Heart left ventricle (tissue), 13 donors: ENCODE data around the gene GNAO1.

Experiments
- POLR2A ChIP-seq, 2 donors: fragments of 450-650 bp; IDR thresholded peaks; one replicate each; pipeline ENCODE4 v1.6.1; 2017; ENCODE audit warnings: antibody characterized with exemption in 2 of 2, mild to moderate bottlenecking in 2 of 2, moderate library complexity in 2 of 2
- TF ChIP-seq, protein P1 (sequence below), 12 donors: fragments of 200-600 bp; sonication (generic) in 4 of 12; IDR thresholded peaks; one replicate each; pipeline versions ENCODE4 v1.5.0 to v1.8.0; 2018 to 2022; ENCODE audit warnings: antibody characterized with exemption in 12 of 12, mild to moderate bottlenecking in 5 of 12
- donor health status: ischemic (EF 13 %, LVEDD 7.1; RV severe dilation, severe dysfunction).
- donor health status: DM: no; HTN: yes; CAD: no.
- donor health status: DM: no; HTN: no; CAD: no.
- donor health status: ischemic (EF 25% LVEDD 6.9; RV normal size, moderate dysfunction).
- donor health status: ischemic (EF 25% LVEDD 5.7; RV mildly dilated, moderate dysfunction).
- donor health status: ischemic (EF 35%, LVEDD 5.7; RV mildly dilated, moderate dysfunction).
- donor health status: nonischemic (EF 11% LVEDD 7.7; RV severe dilation, severe dysfunction).
- donor health status: DM: yes; HTN: yes; CAD: no.
- donor health status: PGD.
- donor health status: ischemic (EF 29% LVEDD 5.4; RV normal size, mild dysfunction).
- donor health status: nonischemic (EF 23%, LVEDD 6.1; RV moderate dilation, normal function).

DNA sequence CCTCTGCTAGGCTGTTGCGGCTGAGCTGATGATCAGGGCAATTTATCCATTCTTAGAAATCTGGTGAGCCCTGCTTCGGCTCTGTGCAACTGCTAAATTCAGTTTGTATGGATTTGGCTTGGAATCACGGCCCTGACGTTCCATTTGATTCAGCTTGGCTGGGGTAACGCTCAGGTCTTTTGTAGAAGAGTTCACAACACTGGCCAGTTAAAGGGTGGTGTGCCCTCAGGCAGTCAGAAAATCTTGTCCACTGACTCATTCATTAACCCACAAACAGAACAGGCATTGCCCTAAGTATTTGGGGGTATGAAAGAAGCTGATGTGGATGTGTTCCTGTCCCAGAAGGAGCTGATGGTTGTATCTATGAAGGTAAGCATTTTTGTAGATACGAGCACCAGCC lies 53.9 kb downstream of the GNAO1 start:
- TF ChIP-seq, protein P1, sequence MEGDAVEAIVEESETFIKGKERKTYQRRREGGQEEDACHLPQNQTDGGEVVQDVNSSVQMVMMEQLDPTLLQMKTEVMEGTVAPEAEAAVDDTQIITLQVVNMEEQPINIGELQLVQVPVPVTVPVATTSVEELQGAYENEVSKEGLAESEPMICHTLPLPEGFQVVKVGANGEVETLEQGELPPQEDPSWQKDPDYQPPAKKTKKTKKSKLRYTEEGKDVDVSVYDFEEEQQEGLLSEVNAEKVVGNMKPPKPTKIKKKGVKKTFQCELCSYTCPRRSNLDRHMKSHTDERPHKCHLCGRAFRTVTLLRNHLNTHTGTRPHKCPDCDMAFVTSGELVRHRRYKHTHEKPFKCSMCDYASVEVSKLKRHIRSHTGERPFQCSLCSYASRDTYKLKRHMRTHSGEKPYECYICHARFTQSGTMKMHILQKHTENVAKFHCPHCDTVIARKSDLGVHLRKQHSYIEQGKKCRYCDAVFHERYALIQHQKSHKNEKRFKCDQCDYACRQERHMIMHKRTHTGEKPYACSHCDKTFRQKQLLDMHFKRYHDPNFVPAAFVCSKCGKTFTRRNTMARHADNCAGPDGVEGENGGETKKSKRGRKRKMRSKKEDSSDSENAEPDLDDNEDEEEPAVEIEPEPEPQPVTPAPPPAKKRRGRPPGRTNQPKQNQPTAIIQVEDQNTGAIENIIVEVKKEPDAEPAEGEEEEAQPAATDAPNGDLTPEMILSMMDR (IDR thresholded peaks at IDR 0.05) = no peak
- TF ChIP-seq POLR2A (IDR thresholded peaks at IDR 0.05) = no peak
